Esophagus (tissue), 2 donors: Measurements from ENCODE around the gene MT1M. TPM values are rescaled to one million over a fixed set of nuclear protein-coding genes. Genes with fewer than 3 reads are reported as not detected.

Experiments
- H3K27ac ChIP-seq, 2 donors: one replicate each; pipeline ENCODE4 v1.5.1; 2013; ENCODE audit warnings: low read depth in 2 of 2, mild to moderate bottlenecking in 2 of 2, inconsistent platforms in 1 of 2, low read length in 1 of 2, moderate library complexity in 1 of 2
- H3K27me3 ChIP-seq, 2 donors: one replicate each; pipeline ENCODE4 v1.6.1; 2013; ENCODE audit warnings: low read length in 2 of 2, control low read depth in 1 of 2, mild to moderate bottlenecking in 1 of 2; ENCODE audit not compliant: insufficient read depth in 2 of 2, control insufficient read depth in 1 of 2
- H3K36me3 ChIP-seq, 2 donors: one replicate each; pipeline ENCODE4 v1.6.1; 2013; ENCODE audit warnings: low read length in 1 of 2; ENCODE audit not compliant: control insufficient read depth in 2 of 2, insufficient read depth in 2 of 2
- H3K4me1 ChIP-seq, 2 donors: one replicate each; pipeline ENCODE4 v1.6.1; 2013; ENCODE audit warnings: low read length in 1 of 2; ENCODE audit not compliant: control insufficient read depth in 2 of 2, insufficient read depth in 2 of 2
- H3K4me3 ChIP-seq, 2 donors: one replicate each; pipeline ENCODE4 v1.5.1; 2013; ENCODE audit warnings: low read length in 2 of 2, mild to moderate bottlenecking in 2 of 2, low read depth in 1 of 2, moderate library complexity in 1 of 2
- H3K9me3 ChIP-seq, 2 donors: one replicate each; pipeline ENCODE4 v1.6.1; 2013; ENCODE audit warnings: mild to moderate bottlenecking in 2 of 2, low read depth in 1 of 2, low read length in 1 of 2, moderate library complexity in 1 of 2; ENCODE audit not compliant: control insufficient read depth in 2 of 2, insufficient read depth in 1 of 2
- WGBS, 2 donors: extraction: QIAGEN DNeasy Blood & Tissue Kit; methylation state at CpG; one replicate each; pipeline ENCODE4 v1.1.7; 2013; 5-methylcytosine and 5-hydroxymethylcytosine counted together
- polyA plus RNA-seq, 2 donors: library from polyadenylated mRNA; stranded (reverse); fragments of 200-250 nt; gene quantifications; one replicate each; pipeline ENCODE4 v1.2.3, GENCODE V29; 2013
- donor health status: healthy with polysubstance abuse.
- donor health status: Bipolar disorder and iron deficiency.

The MT1M gene
- polyA plus RNA-seq, 2 donors = 4.0 to 9.1 TPM

- Histone ChIP-seq H3K27ac (peak within 1 kb of the TSS; percentile 93 to 97), H3K36me3 (no peaks in the 10 kb centered on the region), H3K9me3 (no peaks in the 10 kb centered on the region), H3K27me3 (no peaks in the 10 kb centered on the region), H3K4me1 (peaks cover 0 to 28% of the 10 kb centered on the region in 2 donors), H3K4me3 (peak within 1 kb of the TSS; percentile 51 to 56)
- 3 to 5% methylated on average over 62 of the region's 62 CpGs for WGBS, 2 donors
Measured at GRCh38 chr16:56608043-56608875, 24.2 kb upstream of the MT1M start, which contains the start of gene MT2A. Gene MT2A (plus strand): TSS chr16:56608584. CDS start chr16:56608656, 72 bp downstream.

- no peaks in the 10 kb centered on the region for H3K36me3 ChIP-seq
- H3K4me3 ChIP-seq = peak overlapping the region; percentile 51 to 56
- WGBS, 2 donors = 0% methylated on average over 21 of the region's 21 CpGs
- no peaks in the 10 kb centered on the region for H3K9me3 ChIP-seq
- peak overlapping the region; percentile 77 to 79 for H3K27ac ChIP-seq
- H3K4me1 ChIP-seq = peaks cover 0 to 28% of the 10 kb centered on the region in 2 donors
- H3K27me3 ChIP-seq = no peaks in the 10 kb centered on the region
Measured at GRCh38 chr16:56608876-56609462, 23.5 kb upstream of the MT1M start.

GRCh38 chr16:56609463-56609921, 23.0 kb upstream of the MT1M start:
- peak overlapping the region; percentile 79 to 92 for H3K27ac ChIP-seq
- 0 to 1% methylated on average over 6 of the region's 6 CpGs for WGBS, 2 donors
- no peaks in the 10 kb centered on the region for H3K36me3 ChIP-seq
- H3K4me3 ChIP-seq = peak overlapping the region; percentile 51 to 56
- H3K4me1 ChIP-seq = peaks cover 0 to 28% of the 10 kb centered on the region in 2 donors
- H3K27me3 ChIP-seq = no peaks in the 10 kb centered on the region
- no peaks in the 10 kb centered on the region for H3K9me3 ChIP-seq

GRCh38 chr16:56610017-56610608, 22.3 kb upstream of the MT1M start:
- 7 to 9% methylated on average over 10 of the region's 10 CpGs for WGBS, 2 donors
- Histone ChIP-seq H3K4me1 (peaks cover 0 to 28% of the 10 kb centered on the region in 2 donors), H3K9me3 (no peaks in the 10 kb centered on the region), H3K36me3 (no peaks in the 10 kb centered on the region), H3K4me3 (peak overlapping the region in 1 of 2 donors; percentile 56), H3K27me3 (no peaks in the 10 kb centered on the region), H3K27ac (peak overlapping the region; percentile 79 to 97)

- WGBS, 2 donors = 20 to 22% methylated on average over 2 of the region's 2 CpGs
- no peaks in the 10 kb centered on the region for H3K27me3 ChIP-seq
- H3K27ac ChIP-seq = peak overlapping the region; percentile 79 to 97
- H3K9me3 ChIP-seq = no peaks in the 10 kb centered on the region
- peaks cover 0 to 28% of the 10 kb centered on the region in 2 donors for H3K4me1 ChIP-seq
- no peaks in the 10 kb centered on the region for H3K36me3 ChIP-seq
- no peak overlapping the region for H3K4me3 ChIP-seq
Measured at GRCh38 chr16:56610609-56611111, 21.8 kb upstream of the MT1M start.

GRCh38 chr16:56611281-56611833, 21.1 kb upstream of the MT1M start:
- Histone ChIP-seq H3K36me3 (no peaks in the 10 kb centered on the region), H3K9me3 (no peaks in the 10 kb centered on the region), H3K4me3 (no peak overlapping the region), H3K27ac (peak overlapping the region; percentile 79 to 97), H3K27me3 (no peaks in the 10 kb centered on the region), H3K4me1 (peaks cover 0 to 25% of the 10 kb centered on the region in 2 donors)
- 58 to 64% methylated on average over 2 of the region's 2 CpGs for WGBS, 2 donors

- Histone ChIP-seq H3K4me3 (no peak overlapping the region), H3K27me3 (no peaks in the 10 kb centered on the region), H3K36me3 (no peaks in the 10 kb centered on the region), H3K27ac (no peak overlapping the region), H3K4me1 (peaks cover 0 to 16% of the 10 kb centered on the region in 2 donors), H3K9me3 (no peaks in the 10 kb centered on the region)
Measured at GRCh38 chr16:56613706-56614105, 18.8 kb upstream of the MT1M start.

- H3K27me3 ChIP-seq = no peaks in the 10 kb centered on the region
- peaks cover 0 to 16% of the 10 kb centered on the region in 2 donors for H3K4me1 ChIP-seq
- H3K9me3 ChIP-seq = no peaks in the 10 kb centered on the region
- no peak overlapping the region for H3K4me3 ChIP-seq
- no peak overlapping the region for H3K27ac ChIP-seq
- H3K36me3 ChIP-seq = no peaks in the 10 kb centered on the region
Measured at GRCh38 chr16:56614549-56614991, 17.9 kb upstream of the MT1M start.

- Histone ChIP-seq H3K27me3 (no peaks in the 10 kb centered on the region), H3K4me1 (peaks cover 0 to 12% of the 10 kb centered on the region in 2 donors), H3K9me3 (no peaks in the 10 kb centered on the region), H3K27ac (no peak overlapping the region), H3K4me3 (no peak overlapping the region), H3K36me3 (no peaks in the 10 kb centered on the region)
- WGBS, 2 donors = 71 to 73% methylated on average over 3 of the region's 3 CpGs
Measured at GRCh38 chr16:56615353-56615752, 17.1 kb upstream of the MT1M start.
